GM21367 (cell line): ENCODE data around the gene MAP3K20.
"Not testable (repeated sequence)": the region's sequence is repeated elsewhere in the genome, so short reads cannot be mapped to it uniquely, and the experiment has no call there.

ENCODE experiments used
- ATAC-seq: cut with Tn5 transposase; IDR thresholded peaks from one replicate; pipeline ENCODE4 v1.9.1; 2021; ENCODE audit not compliant: unreplicated experiment

The MAP3K20 gene

GRCh38 chr2:173262356-173262755 lies 186.7 kb downstream of the MAP3K20 start:
- not testable (repeated sequence) for ATAC-seq

GRCh38 chr2:173264151-173264550 lies 188.5 kb downstream of the MAP3K20 start:
- ATAC-seq: no peak

- peak; percentile 95 for ATAC-seq
These were observed 189.1 kb downstream of the MAP3K20 start for GRCh38 chr2:173264603-173265366.

GRCh38 chr2:173271135-173271534 lies 195.5 kb downstream of the MAP3K20 start:
- ATAC-seq: no peak

- ATAC-seq: no peak
These were observed 196.2 kb downstream of the MAP3K20 start for GRCh38 chr2:173271825-173272224.

GRCh38 chr2:173272849-173273248 lies 197.2 kb downstream of the MAP3K20 start:
- ATAC-seq: no peak

- ATAC-seq: no peak
These were observed 203.3 kb downstream of the MAP3K20 start for GRCh38 chr2:173278794-173279526.

- ATAC-seq: no peak
These were observed 203.9 kb downstream of the MAP3K20 start for GRCh38 chr2:173279527-173279868.

- no peak for ATAC-seq
These were observed 205.2 kb downstream of the MAP3K20 start for GRCh38 chr2:173280853-173281252.

- ATAC-seq: not testable (repeated sequence)
These were observed 206.3 kb downstream of the MAP3K20 start for GRCh38 chr2:173281898-173282297.

- ATAC-seq: no peak
These were observed 207.3 kb downstream of the MAP3K20 start for GRCh38 chr2:173282795-173283545.

GRCh38 chr2:173286153-173286809 lies 210.6 kb downstream of the MAP3K20 start:
- ATAC-seq: peak; percentile 65

- no peak for ATAC-seq
These were observed 211.9 kb downstream of the MAP3K20 start for GRCh38 chr2:173287594-173287993.

- no peak for ATAC-seq
These were observed 212.9 kb downstream of the MAP3K20 start for GRCh38 chr2:173288561-173288960.

GRCh38 chr2:173290046-173290445 lies 214.4 kb downstream of the MAP3K20 start:
- no peak for ATAC-seq

- no peak for ATAC-seq
These were observed 214.9 kb downstream of the MAP3K20 start for GRCh38 chr2:173290518-173290917.

GRCh38 chr2:173291412-173291811 lies 215.8 kb downstream of the MAP3K20 start:
- no peak for ATAC-seq

GRCh38 chr2:173296235-173296634 lies 220.6 kb downstream of the MAP3K20 start:
- no peak for ATAC-seq

- ATAC-seq: no peak
These were observed 223.0 kb downstream of the MAP3K20 start for GRCh38 chr2:173298536-173299097.

GRCh38 chr2:173299764-173300163 lies 224.1 kb downstream of the MAP3K20 start:
- ATAC-seq: no peak

GRCh38 chr2:173300458-173300857 lies 224.8 kb downstream of the MAP3K20 start:
- no peak for ATAC-seq
